Measurements from ENCODE around the gene TMEM59L. TPM values are rescaled to one million over a fixed set of nuclear protein-coding genes. Genes with fewer than 3 reads are reported as not detected.

TMEM59L gene
- total and polyA plus RNA-seq, 2 donors (not counting 1 experiment from before 2014, with no cell fraction given), result 0.14 to 0.33 TPM

DNA sequence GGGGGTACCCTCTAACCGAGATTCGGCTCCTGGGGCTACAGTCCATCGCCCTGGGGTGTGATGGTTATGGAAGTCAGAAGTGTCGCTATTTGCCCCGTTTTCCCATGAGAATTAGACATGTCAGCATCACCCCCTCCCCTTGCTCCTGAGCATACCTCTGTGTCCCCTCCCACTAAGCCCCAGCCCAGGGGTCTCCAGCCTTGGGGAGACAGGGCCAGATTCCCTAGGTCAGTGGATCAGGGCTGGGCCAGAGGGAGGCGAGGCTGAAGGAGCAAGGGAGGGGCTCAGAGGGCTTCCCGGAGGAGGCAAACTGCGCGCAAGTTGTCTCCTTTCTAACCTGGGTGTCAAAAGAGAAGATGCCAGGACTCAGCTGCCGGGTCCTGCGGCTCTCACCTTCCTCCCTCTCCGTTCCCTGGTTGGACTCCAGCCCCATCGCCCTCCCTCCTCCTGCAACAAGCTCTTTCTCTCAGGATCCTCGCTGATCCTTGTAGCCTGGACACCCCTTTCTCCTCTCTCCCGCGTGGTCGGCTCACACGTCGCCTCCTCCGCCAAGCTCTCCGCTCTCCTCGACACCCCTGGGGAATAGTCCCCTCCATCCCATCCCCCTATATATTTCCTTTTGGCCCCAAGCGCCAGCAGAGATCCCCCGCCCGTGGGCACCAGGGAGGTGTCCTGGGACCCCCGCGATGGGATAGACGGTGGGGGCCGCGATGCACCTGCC lies 459 bp upstream of the TMEM59L start:
- Histone ChIP-seq H3K4me2 (ENCODE audit: extremely low read depth, insufficient read depth, low read length) (peak overlapping the region; percentile 8), H3K4me3 (replicated peaks in 1 of 4; ENCODE audit: control extremely low read depth in 1 of 4, insufficient read depth in 1 of 4, low read depth in 3 of 4, low read length in 4 of 4) (peak overlapping the region in 2 of 4 experiments; percentile 17 to 48), H3K27me3 (ENCODE audit: control insufficient read depth, insufficient read depth, low read length) (peaks cover 71% of the 10 kb centered on the region), H3K4me1 (ENCODE audit: control insufficient read depth, extremely low read depth, insufficient read depth, low read length) (no peaks in the 10 kb centered on the region), H2AFZ (ENCODE audit: low read length) (no peak overlapping the region), H3K27ac (ENCODE audit: insufficient read depth, low read length) (no peak overlapping the region), H3K36me3 (ENCODE audit: control insufficient read depth, insufficient read depth, low read length) (no peaks in the 10 kb centered on the region), H3K9me3 (ENCODE audit: control insufficient read depth, insufficient read depth, low read depth, low read length) (no peaks in the 10 kb centered on the region), H3K79me2 (ENCODE audit: control insufficient read depth, insufficient read depth, low read length) (no peaks in the 10 kb centered on the region), H4K20me1 (ENCODE audit: control insufficient read depth, extremely low read depth, insufficient read depth, low read length) (no peaks in the 10 kb centered on the region), H3K9ac (ENCODE audit: insufficient read depth, low read length) (no peak overlapping the region)
- DNase-seq (ENCODE audit: low read depth in 2 of 2), result no peak
- TF ChIP-seq, protein P1, sequence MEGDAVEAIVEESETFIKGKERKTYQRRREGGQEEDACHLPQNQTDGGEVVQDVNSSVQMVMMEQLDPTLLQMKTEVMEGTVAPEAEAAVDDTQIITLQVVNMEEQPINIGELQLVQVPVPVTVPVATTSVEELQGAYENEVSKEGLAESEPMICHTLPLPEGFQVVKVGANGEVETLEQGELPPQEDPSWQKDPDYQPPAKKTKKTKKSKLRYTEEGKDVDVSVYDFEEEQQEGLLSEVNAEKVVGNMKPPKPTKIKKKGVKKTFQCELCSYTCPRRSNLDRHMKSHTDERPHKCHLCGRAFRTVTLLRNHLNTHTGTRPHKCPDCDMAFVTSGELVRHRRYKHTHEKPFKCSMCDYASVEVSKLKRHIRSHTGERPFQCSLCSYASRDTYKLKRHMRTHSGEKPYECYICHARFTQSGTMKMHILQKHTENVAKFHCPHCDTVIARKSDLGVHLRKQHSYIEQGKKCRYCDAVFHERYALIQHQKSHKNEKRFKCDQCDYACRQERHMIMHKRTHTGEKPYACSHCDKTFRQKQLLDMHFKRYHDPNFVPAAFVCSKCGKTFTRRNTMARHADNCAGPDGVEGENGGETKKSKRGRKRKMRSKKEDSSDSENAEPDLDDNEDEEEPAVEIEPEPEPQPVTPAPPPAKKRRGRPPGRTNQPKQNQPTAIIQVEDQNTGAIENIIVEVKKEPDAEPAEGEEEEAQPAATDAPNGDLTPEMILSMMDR (conservative IDR thresholded peaks at IDR 0.05 in 1 of 2, IDR thresholded peaks at IDR 0.05 in 1 of 2; ENCODE audit: low read depth in 1 of 2, low read length in 2 of 2), result no peak
- TF ChIP-seq EZH2 (IDR thresholded peaks at IDR 0.05; ENCODE audit: low read length, missing control alignments), result peak; percentile 99

DNA sequence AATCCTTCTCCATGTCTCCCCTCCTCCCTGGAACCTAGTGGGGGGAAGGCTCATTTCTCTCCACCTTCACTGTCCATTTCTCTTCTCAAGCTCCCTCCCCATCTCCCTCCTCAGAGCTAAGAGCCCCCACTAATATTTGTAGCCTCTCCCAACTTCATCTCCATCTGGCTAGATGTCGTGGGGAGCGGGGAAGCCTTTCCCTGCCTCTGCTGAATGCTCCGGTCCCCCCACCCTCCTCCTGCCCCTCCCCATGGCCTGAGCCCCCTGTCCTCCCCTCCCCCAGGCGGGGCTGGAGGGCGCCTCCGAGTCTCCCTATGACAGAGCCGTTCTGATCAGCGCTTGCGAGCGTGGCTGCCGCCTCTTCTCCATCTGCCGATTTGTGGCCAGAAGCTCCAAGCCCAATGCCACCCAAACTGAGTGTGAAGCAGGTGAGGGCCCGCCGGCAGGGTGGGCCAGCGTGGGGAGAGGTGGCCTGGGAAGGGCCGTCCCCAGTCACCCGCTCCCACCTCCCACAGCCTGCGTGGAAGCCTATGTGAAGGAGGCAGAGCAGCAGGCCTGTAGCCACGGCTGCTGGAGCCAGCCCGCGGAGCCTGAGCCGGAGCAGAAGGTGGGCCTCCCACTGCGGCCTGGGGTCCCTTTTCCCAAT lies 1.0 kb downstream of the TMEM59L start:
- Histone ChIP-seq H3K9ac (ENCODE audit: insufficient read depth, low read length) (no peak overlapping the region), H3K27me3 (ENCODE audit: control insufficient read depth, insufficient read depth, low read length) (peaks cover 56% of the 10 kb centered on the region), H3K4me1 (ENCODE audit: control insufficient read depth, extremely low read depth, insufficient read depth, low read length) (no peaks in the 10 kb centered on the region), H3K4me2 (ENCODE audit: extremely low read depth, insufficient read depth, low read length) (no peak overlapping the region), H3K4me3 (replicated peaks in 1 of 4; ENCODE audit: control extremely low read depth in 1 of 4, insufficient read depth in 1 of 4, low read depth in 3 of 4, low read length in 4 of 4) (no peak overlapping the region), H2AFZ (ENCODE audit: low read length) (no peak overlapping the region), H3K79me2 (ENCODE audit: control insufficient read depth, insufficient read depth, low read length) (no peaks in the 10 kb centered on the region), H3K27ac (ENCODE audit: insufficient read depth, low read length) (no peak overlapping the region), H4K20me1 (ENCODE audit: control insufficient read depth, extremely low read depth, insufficient read depth, low read length) (no peaks in the 10 kb centered on the region), H3K9me3 (ENCODE audit: control insufficient read depth, insufficient read depth, low read depth, low read length) (no peaks in the 10 kb centered on the region), H3K36me3 (ENCODE audit: control insufficient read depth, insufficient read depth, low read length) (no peaks in the 10 kb centered on the region)
- no peak for TF ChIP-seq EZH2 (IDR thresholded peaks at IDR 0.05; ENCODE audit: low read length, missing control alignments)
- TF ChIP-seq, protein P1 (conservative IDR thresholded peaks at IDR 0.05 in 1 of 2, IDR thresholded peaks at IDR 0.05 in 1 of 2; ENCODE audit: low read depth in 1 of 2, low read length in 2 of 2), result no peak
- no peak for DNase-seq (ENCODE audit: low read depth in 2 of 2)

DNA sequence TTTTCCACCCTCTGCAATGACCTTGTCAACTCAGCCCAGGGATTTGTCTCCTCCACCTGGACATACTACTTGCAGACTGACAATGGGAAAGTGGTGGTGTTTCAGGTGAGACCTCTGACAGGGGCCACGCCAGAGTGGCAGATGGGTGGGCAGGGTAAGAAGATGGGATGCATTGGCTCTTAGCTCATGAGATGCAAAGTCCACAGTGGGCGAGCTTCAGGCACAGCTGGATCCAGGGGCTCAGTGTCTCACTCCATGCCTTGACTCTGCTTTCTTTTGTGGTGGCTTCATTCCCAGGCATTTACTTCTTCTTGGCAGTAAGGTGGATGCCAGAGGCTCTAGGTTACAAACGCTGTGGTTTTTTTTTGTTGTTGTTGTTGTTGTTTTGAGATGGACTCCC lies 3.4 kb downstream of the TMEM59L start:
- H3K4me3 ChIP-seq (replicated peaks in 1 of 4; ENCODE audit: control extremely low read depth in 1 of 4, insufficient read depth in 1 of 4, low read depth in 3 of 4, low read length in 4 of 4), result no peak overlapping the region
- no peaks in the 10 kb centered on the region for H3K4me1 ChIP-seq (ENCODE audit: control insufficient read depth, extremely low read depth, insufficient read depth, low read length)
- DNase-seq (ENCODE audit: low read depth in 2 of 2), result no peak
- no peaks in the 10 kb centered on the region for H3K79me2 ChIP-seq (ENCODE audit: control insufficient read depth, insufficient read depth, low read length)
- H2AFZ ChIP-seq (ENCODE audit: low read length), result no peak overlapping the region
- no peak overlapping the region for H3K27ac ChIP-seq (ENCODE audit: insufficient read depth, low read length)
- no peak overlapping the region for H3K4me2 ChIP-seq (ENCODE audit: extremely low read depth, insufficient read depth, low read length)
- no peaks in the 10 kb centered on the region for H3K9me3 ChIP-seq (ENCODE audit: control insufficient read depth, insufficient read depth, low read depth, low read length)
- peaks cover 36% of the 10 kb centered on the region for H3K27me3 ChIP-seq (ENCODE audit: control insufficient read depth, insufficient read depth, low read length)
- H3K9ac ChIP-seq (ENCODE audit: insufficient read depth, low read length), result no peak overlapping the region
- H4K20me1 ChIP-seq (ENCODE audit: control insufficient read depth, extremely low read depth, insufficient read depth, low read length), result no peaks in the 10 kb centered on the region
- TF ChIP-seq, protein P1 (conservative IDR thresholded peaks at IDR 0.05 in 1 of 2, IDR thresholded peaks at IDR 0.05 in 1 of 2; ENCODE audit: low read depth in 1 of 2, low read length in 2 of 2), result no peak
- no peak for TF ChIP-seq EZH2 (IDR thresholded peaks at IDR 0.05; ENCODE audit: low read length, missing control alignments)
- H3K36me3 ChIP-seq (ENCODE audit: control insufficient read depth, insufficient read depth, low read length), result no peaks in the 10 kb centered on the region

All from fibroblast of lung (primary cell).